ENCODE measurements around the gene NCSTN. TPM values are rescaled to one million over a fixed set of nuclear protein-coding genes. Genes with fewer than 3 reads are reported as not detected.

The NCSTN gene
- polyA plus RNA-seq, 1 donor from 2014 or later, result 21.0 TPM

GRCh38 chr1:160309571-160309970 is 33.6 kb upstream of the NCSTN start:
- H3K9me3 ChIP-seq (ENCODE audit: low read length), result no peaks in the 10 kb centered on the region
- H3K36me3 ChIP-seq (ENCODE audit: insufficient read depth, low read length), result peaks cover 17% of the 10 kb centered on the region
- H4K20me1 ChIP-seq (ENCODE audit: insufficient read depth), result no peaks in the 10 kb centered on the region
- no peaks in the 10 kb centered on the region for H3F3A ChIP-seq (ENCODE audit: insufficient read depth, low read length, poor library complexity, severe bottlenecking)
- no peak overlapping the region for H3K4me3 ChIP-seq (ENCODE audit: low read length)
- H2AFZ ChIP-seq (ENCODE audit: low read depth, low read length), result no peak overlapping the region
- TF ChIP-seq SMC3 (conservative IDR thresholded peaks at IDR 0.05; ENCODE audit: poor library complexity) (no peak), EZH2 (IDR thresholded peaks at IDR 0.05; ENCODE audit: borderline replicate concordance, insufficient read depth, low read length, poor library complexity, severe bottlenecking) (no peak), EP300 (conservative IDR thresholded peaks at IDR 0.05; ENCODE audit: poor library complexity, severe bottlenecking) (no peak), POLR2AphosphoS5 (IDR thresholded peaks at IDR 0.05) (no peak), RAD21 (conservative IDR thresholded peaks at IDR 0.05) (no peak), CTCF (IDR thresholded peaks at IDR 0.05; ENCODE audit: poor library complexity, severe bottlenecking) (no peak), MXI1 (conservative IDR thresholded peaks at IDR 0.05; ENCODE audit: poor library complexity, severe bottlenecking) (no peak), REST (IDR thresholded peaks at IDR 0.05; ENCODE audit: borderline replicate concordance) (no peak), TAF1 (IDR thresholded peaks at IDR 0.05; ENCODE audit: low read depth) (no peak)
- H3K79me2 ChIP-seq (replicated peaks; ENCODE audit: insufficient read depth, low read length), result no peaks in the 10 kb centered on the region
- H3K27me3 ChIP-seq (ENCODE audit: insufficient read depth, low read depth, low read length), result no peaks in the 10 kb centered on the region
- no peak overlapping the region for H3K9ac ChIP-seq (ENCODE audit: low read length)
- no peak overlapping the region for H3K27ac ChIP-seq (ENCODE audit: low read length)
- H3K9me2 ChIP-seq (ENCODE audit: insufficient read depth, low read length), result no peaks in the 10 kb centered on the region
- H3K4me2 ChIP-seq (ENCODE audit: low read length), result no peak overlapping the region

- H3K4me3 ChIP-seq (ENCODE audit: low read length), result no peak overlapping the region
- H4K20me1 ChIP-seq (ENCODE audit: insufficient read depth), result no peaks in the 10 kb centered on the region
- H3K36me3 ChIP-seq (ENCODE audit: insufficient read depth, low read length), result peaks cover 12% of the 10 kb centered on the region
- no peak overlapping the region for H3K27ac ChIP-seq (ENCODE audit: low read length)
- peaks cover 14% of the 10 kb centered on the region for H3K79me2 ChIP-seq (replicated peaks; ENCODE audit: insufficient read depth, low read length)
- H2AFZ ChIP-seq (ENCODE audit: low read depth, low read length), result no peak overlapping the region
- H3F3A ChIP-seq (ENCODE audit: insufficient read depth, low read length, poor library complexity, severe bottlenecking), result no peaks in the 10 kb centered on the region
- H3K27me3 ChIP-seq (ENCODE audit: insufficient read depth, low read depth, low read length), result no peaks in the 10 kb centered on the region
- no peak for TF ChIP-seq EZH2 (IDR thresholded peaks at IDR 0.05; ENCODE audit: borderline replicate concordance, insufficient read depth, low read length, poor library complexity, severe bottlenecking)
- no peak for TF ChIP-seq TAF1 (IDR thresholded peaks at IDR 0.05; ENCODE audit: low read depth)
- TF ChIP-seq RAD21 (conservative IDR thresholded peaks at IDR 0.05), result no peak
- TF ChIP-seq EP300 (conservative IDR thresholded peaks at IDR 0.05; ENCODE audit: poor library complexity, severe bottlenecking), result no peak
- TF ChIP-seq SMC3 (conservative IDR thresholded peaks at IDR 0.05; ENCODE audit: poor library complexity), result no peak
- no peak for TF ChIP-seq MXI1 (conservative IDR thresholded peaks at IDR 0.05; ENCODE audit: poor library complexity, severe bottlenecking)
- TF ChIP-seq CTCF (IDR thresholded peaks at IDR 0.05; ENCODE audit: poor library complexity, severe bottlenecking), result no peak
- no peak for TF ChIP-seq REST (IDR thresholded peaks at IDR 0.05; ENCODE audit: borderline replicate concordance)
- no peak for TF ChIP-seq POLR2AphosphoS5 (IDR thresholded peaks at IDR 0.05)
- H3K9me3 ChIP-seq (ENCODE audit: low read length), result no peaks in the 10 kb centered on the region
- no peak overlapping the region for H3K9ac ChIP-seq (ENCODE audit: low read length)
- no peak overlapping the region for H3K4me2 ChIP-seq (ENCODE audit: low read length)
- H3K9me2 ChIP-seq (ENCODE audit: insufficient read depth, low read length), result no peaks in the 10 kb centered on the region
Measured at GRCh38 chr1:160315359-160315758, 27.8 kb upstream of the NCSTN start.
